ENCODE data around the gene KRT73. TPM values are rescaled to one million over a fixed set of nuclear protein-coding genes. Genes with fewer than 3 reads are reported as not detected.
A peak's percentile ranks its signal among the peaks of the same experiment; 100 is the strongest.

Gene KRT73
- total and polyA plus RNA-seq, 9 of the 15 experiments (the other 6 are each of a cell fraction or from before 2014, with no cell fraction given), result 0.09 to 0.18 (median 0.13) TPM; not detected in 5

- TF ChIP-seq HNRNPUL1 (IDR thresholded peaks at IDR 0.05; ENCODE audit: low read length), result no peak
- TF ChIP-seq ZNF224 (CRISPR knock-in tag; IDR thresholded peaks at IDR 0.05), result no peak
- TF ChIP-seq KLF1 (tag; IDR thresholded peaks at IDR 0.05), result no peak
- TF ChIP-seq KDM1A (IDR thresholded peaks at IDR 0.05), result no peak
- TF ChIP-seq PML (IDR thresholded peaks at IDR 0.05; ENCODE audit: low read length), result no peak
- TF ChIP-seq SP2 (IDR thresholded peaks at IDR 0.05; ENCODE audit: extremely low read depth, low read depth, low read length, poor library complexity, severe bottlenecking), result no peak
- TF ChIP-seq SPI1 (IDR thresholded peaks at IDR 0.05; ENCODE audit: borderline replicate concordance, low read depth, low read length), result 0 out of 2 replicates have a peak, but pooled peaks have one; percentile 31
- in situ Hi-C loops (cut with MboI), result no loop called here
- BruUV-seq (replicated peaks), result no TSS peak
- no peak overlapping the region for H3K4me2 ChIP-seq (ENCODE audit: insufficient read depth, low read length)
- H2AFZ ChIP-seq (ENCODE audit: low read depth, low read length), result peak overlapping the region; percentile 60; the same call in 1 of the 2 replicates
- H3K9me3 ChIP-seq (replicated peaks; ENCODE audit: control insufficient read depth, insufficient read depth, low read depth, low read length), result no peaks in the 10 kb centered on the region
- peak overlapping the region in 1 of 2 experiments; percentile 11; a peak in 1 of 4 replicates for H3K9ac ChIP-seq (ENCODE audit: insufficient read depth in 1 of 2, low read depth in 2 of 2, low read length in 2 of 2)
- CTCF ChIA-PET (ENCODE audit: low intra/inter-chr PET ratio), result no interaction called here
- H3K9me1 ChIP-seq (ENCODE audit: control insufficient read depth, insufficient read depth, low read length), result no peaks in the 10 kb centered on the region
- no peak overlapping the region for H3K27ac ChIP-seq (ENCODE audit: extremely low read depth, low read depth, low read length)
- H3K36me3 ChIP-seq (ENCODE audit: control insufficient read depth, insufficient read depth, low read length), result no peaks in the 10 kb centered on the region
- ATAC-seq (no peak), FAIRE-seq (no peak), DNase-seq (ENCODE audit: extremely low read depth in 1 of 4, low spot score in 3 of 4) (no peak)
- H4K20me1 ChIP-seq (replicated peaks; ENCODE audit: control insufficient read depth, insufficient read depth, low read length), result no peaks in the 10 kb centered on the region
- no peaks in the 10 kb centered on the region for H3K79me2 ChIP-seq (ENCODE audit: control insufficient read depth, insufficient read depth, low read length)
- POLR2A ChIA-PET, result interaction anchor here (1.0 kb wide), 1 partner anchor 24 kb away, joined by 3 read pairs; no protein-coding TSS in a partner anchor
- no peaks in the 10 kb centered on the region for H3K27me3 ChIP-seq (ENCODE audit: control insufficient read depth in 2 of 2, insufficient read depth in 2 of 2, low read length in 2 of 2)
- peaks cover 8 to 33% of the 10 kb centered on the region in 2 experiments for H3K4me1 ChIP-seq (replicated peaks in 1 of 2; ENCODE audit: control insufficient read depth in 2 of 2, insufficient read depth in 2 of 2, low read length in 2 of 2)
- 21% methylated on average over 4 of the region's 4 CpGs for WGBS (ENCODE audit: insufficient coverage, low coverage, missing lambda C conversion rate)
- H3K4me3 ChIP-seq, result no peak overlapping the region
- intact Hi-C loops (cut with micrococcal nuclease), result no loop called here
Observed at GRCh38 chr12:52633383-52633782, 15.0 kb upstream of the KRT73 start.

DNA sequence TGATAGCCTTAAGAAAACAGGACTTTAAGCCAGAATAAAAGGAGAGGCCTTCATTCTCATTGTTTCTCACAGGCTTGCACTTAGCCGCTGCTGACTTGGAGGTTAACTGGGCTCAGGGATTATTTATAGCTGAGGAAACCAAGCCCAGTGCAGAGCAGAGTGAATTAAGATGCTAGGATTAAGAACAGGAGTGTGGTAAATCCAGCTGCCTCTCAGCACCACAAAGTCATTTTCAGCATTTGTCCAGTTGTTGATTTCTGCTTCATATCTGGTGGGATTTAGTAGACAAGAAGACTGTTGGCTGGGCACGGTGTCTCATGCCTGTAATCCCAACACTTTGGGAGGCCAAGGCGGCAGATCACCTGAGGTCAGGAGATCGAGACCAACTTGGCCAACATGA, 14.3 kb upstream of the KRT73 start:
- 66% methylated on average over 4 of the region's 4 CpGs for WGBS (ENCODE audit: insufficient coverage, low coverage, missing lambda C conversion rate)
- no peak overlapping the region for H3K4me2 ChIP-seq (ENCODE audit: insufficient read depth, low read length)
- no peak overlapping the region for H3K9ac ChIP-seq (ENCODE audit: insufficient read depth in 1 of 2, low read depth in 2 of 2, low read length in 2 of 2)
- H3K4me3 ChIP-seq, result no peak overlapping the region
- intact Hi-C loops (cut with micrococcal nuclease) (no loop called here), in situ Hi-C loops (cut with MboI) (no loop called here)
- no peaks in the 10 kb centered on the region for H3K27me3 ChIP-seq (ENCODE audit: control insufficient read depth in 2 of 2, insufficient read depth in 2 of 2, low read length in 2 of 2)
- H3K9me3 ChIP-seq (replicated peaks; ENCODE audit: control insufficient read depth, insufficient read depth, low read depth, low read length), result no peaks in the 10 kb centered on the region
- no peak overlapping the region for H3K27ac ChIP-seq (ENCODE audit: extremely low read depth, low read depth, low read length)
- H3K79me2 ChIP-seq (ENCODE audit: control insufficient read depth, insufficient read depth, low read length), result no peaks in the 10 kb centered on the region
- POLR2A ChIA-PET, result interaction anchor here (1.0 kb wide), 1 partner anchor 25 kb away, joined by 3 read pairs; no protein-coding TSS in a partner anchor
- BruUV-seq (replicated peaks), result no TSS peak
- DNase-seq (ENCODE audit: extremely low read depth in 1 of 4, low spot score in 3 of 4), result no peak
- CTCF ChIA-PET (ENCODE audit: low intra/inter-chr PET ratio), result no interaction called here
- no peaks in the 10 kb centered on the region for H4K20me1 ChIP-seq (replicated peaks; ENCODE audit: control insufficient read depth, insufficient read depth, low read length)
- H3K4me1 ChIP-seq (replicated peaks in 1 of 2; ENCODE audit: control insufficient read depth in 2 of 2, insufficient read depth in 2 of 2, low read length in 2 of 2), result peaks cover 8 to 33% of the 10 kb centered on the region in 2 experiments
- no peak for FAIRE-seq
- TF ChIP-seq ZNF668 (CRISPR knock-in tag; IDR thresholded peaks at IDR 0.05), result no peak
- TF ChIP-seq SAFB2 (IDR thresholded peaks at IDR 0.05; ENCODE audit: borderline replicate concordance, low read depth, low read length, severe bottlenecking), result no peak
- no peak for TF ChIP-seq HNRNPUL1 (IDR thresholded peaks at IDR 0.05; ENCODE audit: low read length)
- no peak for ATAC-seq
- H2AFZ ChIP-seq (ENCODE audit: low read depth, low read length), result no peak overlapping the region
- H3K9me1 ChIP-seq (ENCODE audit: control insufficient read depth, insufficient read depth, low read length), result no peaks in the 10 kb centered on the region
- H3K36me3 ChIP-seq (ENCODE audit: control insufficient read depth, insufficient read depth, low read length), result no peaks in the 10 kb centered on the region
